Right cardiac atrium (tissue), 5 donors: Measurements from ENCODE around the gene GLRA2. TPM values are rescaled to one million over a fixed set of nuclear protein-coding genes. Genes with fewer than 3 reads are reported as not detected.
"Not testable (repeated sequence)": the region's sequence is repeated elsewhere in the genome, so short reads cannot be mapped to it uniquely, and the experiment has no call there.

Experiments
- ATAC-seq, 2 donors: fragments of 200-7000 bp; cut with Tn5 transposase; one replicate each; pipeline versions ENCODE4 v1.8.0 to v1.9.1; 2020; ENCODE audit warnings: moderate library complexity in 2 of 2, mild to moderate bottlenecking in 1 of 2
- DNase-seq, 3 donors: peaks; one replicate each; pipeline ENCODE4 v3.0.0-alpha.2; 2020
- H3K27ac ChIP-seq: one replicate; pipeline ENCODE4 v1.5.1; 2013; ENCODE audit warnings: mild to moderate bottlenecking, low read length, control low read depth, moderate library complexity
- H3K27me3 ChIP-seq: one replicate; pipeline ENCODE4 v1.6.1; 2013; ENCODE audit not compliant: control insufficient read depth, insufficient read depth
- H3K4me1 ChIP-seq: one replicate; pipeline ENCODE4 v1.6.1; 2013; ENCODE audit warnings: low read length; ENCODE audit not compliant: control insufficient read depth, insufficient read depth
- H3K4me3 ChIP-seq: one replicate; pipeline ENCODE4 v1.5.1; 2013; ENCODE audit warnings: low read length, control low read depth
- H3K9me3 ChIP-seq: one replicate; pipeline ENCODE4 v1.6.1; 2013; ENCODE audit warnings: low read length; ENCODE audit not compliant: control insufficient read depth
- WGBS: extraction: QIAGEN DNeasy Blood & Tissue Kit; methylation state at CpG from one replicate; pipeline ENCODE4 v1.1.7; 2013; 5-methylcytosine and 5-hydroxymethylcytosine counted together
- intact Hi-C, 4 donors: fragments of 100-400 bp; cut with DNase I; formaldehyde crosslinking; loops; one replicate each; pipeline versions ENCODE4 v1.11.0 to v1.14.0; 2022 to 2023
- polyA plus RNA-seq: library from polyadenylated mRNA; stranded (reverse); fragments of 200-250 nt; gene quantifications from one replicate; pipeline ENCODE4 v1.2.3, GENCODE V29; 2013
- total RNA-seq, 4 donors: library from RNA; stranded (reverse); fragmentation: NEBNext Ultra II Directional; extraction: Animal tissue kit (Norgen Biotek cat#: 25700); gene quantifications; one replicate each; pipeline ENCODE4 v1.2.1, GENCODE V29; 2021
- donor health status: healthy with polysubstance abuse.
- donor health status: DM: no; HTN: yes; CAD: no.
- donor health status: DM: no; HTN: no; CAD: no.
- donor health status: DM: no; HTN: yes; CAD: no; lungs with severe emphysema.
- donor health status: DM: yes; HTN: yes; CAD: no.

Gene GLRA2
- total and polyA plus RNA-seq, 5 donors, result not detected

DNA sequence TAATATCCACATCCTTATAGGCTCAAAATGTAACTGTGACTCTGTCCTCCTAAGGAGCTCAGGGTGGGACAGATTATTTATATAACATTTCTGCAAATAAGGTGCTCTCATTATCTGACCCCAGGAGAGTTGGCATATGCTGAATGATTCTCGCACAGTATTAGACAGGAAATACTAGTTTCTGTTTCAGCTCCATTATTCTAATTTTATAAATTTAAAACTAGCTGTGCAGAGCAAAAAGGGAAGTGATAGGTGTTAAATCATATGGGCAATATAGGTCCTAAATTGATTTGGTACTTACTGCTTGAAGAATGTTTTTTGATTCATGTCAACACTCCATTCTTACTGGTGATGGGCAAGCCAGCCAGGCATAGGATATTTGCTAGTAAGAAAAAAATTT, 141.5 kb downstream of the GLRA2 start:
- no peaks in the 10 kb centered on the region for H3K27me3 ChIP-seq
- no peak overlapping the region for H3K4me3 ChIP-seq
- DNase-seq (no peak), ATAC-seq (no peak)
- no peak overlapping the region for H3K27ac ChIP-seq
- no peaks in the 10 kb centered on the region for H3K9me3 ChIP-seq
- no peaks in the 10 kb centered on the region for H3K4me1 ChIP-seq
- 48% methylated on average over 1 of the region's 1 CpG for WGBS
- intact Hi-C loops, result no loop called here

DNA sequence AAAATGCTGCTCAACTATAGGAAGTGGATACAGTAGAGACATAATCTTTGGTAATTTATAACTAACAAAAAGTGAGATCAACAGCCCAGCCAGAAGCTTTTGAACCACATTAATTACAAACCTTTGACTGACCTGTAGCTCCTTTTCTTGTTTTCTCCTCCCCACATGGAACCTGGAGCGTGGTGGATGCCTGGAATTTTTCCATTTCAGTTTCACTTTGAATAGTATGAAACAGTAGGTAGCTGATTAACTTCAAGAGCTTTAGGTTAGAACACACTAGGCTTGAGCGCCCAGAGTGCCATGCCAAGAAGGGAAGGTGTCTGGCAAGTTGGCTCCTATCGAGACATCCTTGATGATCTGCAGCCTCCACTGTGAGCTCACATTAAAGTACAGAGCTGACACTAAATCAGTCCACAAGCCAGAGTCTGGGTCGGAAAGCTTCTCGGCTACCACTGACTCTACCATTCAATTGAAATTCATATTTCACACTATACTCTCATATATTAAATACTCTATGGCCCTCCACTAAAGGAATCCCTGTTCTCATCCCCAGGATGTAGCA, 143.4 kb downstream of the GLRA2 start:
- intact Hi-C loops, result no loop called here

DNA sequence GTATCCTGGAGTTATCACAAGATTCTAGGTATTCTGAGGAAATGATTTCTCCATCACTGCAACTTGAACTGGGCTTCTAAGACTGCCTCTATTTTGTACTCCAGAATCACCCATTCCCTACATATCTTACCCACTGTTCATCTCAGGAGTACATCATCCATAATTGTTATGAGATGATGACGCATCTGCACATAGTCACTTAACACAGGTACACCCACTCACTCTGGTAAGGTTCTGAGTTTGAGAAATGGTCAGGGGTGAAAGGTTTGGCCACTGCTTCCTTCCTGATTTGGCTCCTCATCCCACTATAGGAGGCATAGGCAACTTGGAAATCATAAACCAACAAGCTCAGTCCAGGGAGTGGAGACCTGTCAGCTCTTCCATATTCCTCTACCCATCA, 143.9 kb downstream of the GLRA2 start:
- no peak overlapping the region for H3K4me3 ChIP-seq
- H3K27me3 ChIP-seq, result no peaks in the 10 kb centered on the region
- H3K9me3 ChIP-seq, result no peaks in the 10 kb centered on the region
- DNase-seq (no peak), ATAC-seq (no peak)
- H3K4me1 ChIP-seq, result no peaks in the 10 kb centered on the region
- 91% methylated on average over 1 of the region's 1 CpG for WGBS
- intact Hi-C loops, result no loop called here
- H3K27ac ChIP-seq, result no peak overlapping the region

More for the DNA sequence above, 143.4 kb downstream of the GLRA2 start:
- no peak overlapping the region for H3K27ac ChIP-seq
- 90% methylated on average over 5 of the region's 5 CpGs for WGBS
- no peaks in the 10 kb centered on the region for H3K27me3 ChIP-seq
- no peaks in the 10 kb centered on the region for H3K9me3 ChIP-seq
- ATAC-seq (no peak), DNase-seq (no peak)
- H3K4me3 ChIP-seq, result no peak overlapping the region
- no peaks in the 10 kb centered on the region for H3K4me1 ChIP-seq

DNA sequence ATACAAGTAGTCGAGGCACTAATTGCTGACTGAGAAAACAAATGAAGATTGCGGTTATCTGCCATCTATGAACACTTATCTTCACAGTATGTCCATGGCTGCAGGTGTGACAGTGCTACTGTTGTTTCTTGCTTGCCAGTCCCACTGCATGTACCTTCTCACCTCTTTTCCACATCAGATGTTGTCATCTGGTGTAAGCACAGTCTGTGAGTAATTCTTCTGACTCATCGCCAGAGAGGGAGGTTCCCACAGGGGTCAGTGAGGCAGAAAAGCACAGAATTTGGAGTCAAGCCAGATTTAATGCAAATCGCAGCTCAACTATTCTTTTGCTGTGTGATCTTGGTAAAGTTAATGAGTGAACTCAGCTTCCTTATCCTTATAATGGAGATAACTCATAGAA, 144.4 kb downstream of the GLRA2 start:
- WGBS, result 43% methylated on average over 4 of the region's 4 CpGs
- Histone ChIP-seq H3K4me3 (no peak overlapping the region), H3K27ac (no peak overlapping the region), H3K9me3 (no peaks in the 10 kb centered on the region), H3K27me3 (no peaks in the 10 kb centered on the region), H3K4me1 (no peaks in the 10 kb centered on the region)
- intact Hi-C loops, result no loop called here
- DNase-seq (no peak), ATAC-seq (no peak)

DNA sequence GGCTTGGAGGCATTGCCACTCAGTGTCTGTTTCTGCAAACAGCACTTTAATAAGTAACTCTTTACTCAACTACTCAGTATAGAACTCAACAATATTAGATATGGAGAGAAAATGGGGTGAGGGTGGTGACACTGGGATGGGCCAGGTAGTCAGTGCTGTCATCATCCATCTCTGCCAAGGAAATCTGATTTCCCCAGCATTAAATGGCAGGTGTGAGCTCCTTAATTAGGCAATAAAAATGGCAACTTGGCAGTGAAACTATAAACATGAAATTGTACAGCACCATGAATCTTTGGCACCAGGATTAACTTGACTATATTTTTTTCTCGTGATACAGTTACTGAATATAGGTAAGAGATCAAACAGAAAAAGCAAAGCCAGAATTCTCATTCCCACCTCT, 146.2 kb downstream of the GLRA2 start:
- intact Hi-C loops, result no loop called here
- Histone ChIP-seq H3K27ac (no peak overlapping the region), H3K9me3 (no peaks in the 10 kb centered on the region), H3K27me3 (no peaks in the 10 kb centered on the region), H3K4me3 (no peak overlapping the region), H3K4me1 (no peaks in the 10 kb centered on the region)
- ATAC-seq, result no peak
- DNase-seq, result no peak
- WGBS, result 90% methylated on average over 1 of the region's 1 CpG

DNA sequence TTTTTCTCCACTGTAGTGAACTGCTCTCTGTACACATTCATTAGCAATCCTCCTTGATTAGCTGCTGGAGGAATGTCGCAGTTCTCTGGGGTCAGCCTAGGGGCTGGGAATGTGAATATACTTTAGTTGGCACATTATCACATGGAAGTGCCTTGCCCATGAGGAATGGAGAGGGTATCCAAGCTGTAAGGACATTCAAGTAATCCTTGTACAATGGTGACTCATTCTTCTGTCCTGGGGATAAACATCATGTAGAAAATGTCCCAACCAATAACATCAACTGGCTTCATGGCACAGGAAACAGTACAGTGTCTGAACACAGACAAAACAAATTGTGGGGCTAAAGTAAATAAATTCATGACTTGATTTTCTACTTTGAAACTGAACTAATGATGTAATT, 147.1 kb downstream of the GLRA2 start:
- ATAC-seq (no peak), DNase-seq (no peak)
- 66% methylated on average over 1 of the region's 1 CpG for WGBS
- H3K27me3 ChIP-seq, result no peaks in the 10 kb centered on the region
- H3K27ac ChIP-seq, result no peak overlapping the region
- H3K4me1 ChIP-seq, result no peaks in the 10 kb centered on the region
- intact Hi-C loops, result no loop called here
- H3K9me3 ChIP-seq, result no peaks in the 10 kb centered on the region
- no peak overlapping the region for H3K4me3 ChIP-seq

DNA sequence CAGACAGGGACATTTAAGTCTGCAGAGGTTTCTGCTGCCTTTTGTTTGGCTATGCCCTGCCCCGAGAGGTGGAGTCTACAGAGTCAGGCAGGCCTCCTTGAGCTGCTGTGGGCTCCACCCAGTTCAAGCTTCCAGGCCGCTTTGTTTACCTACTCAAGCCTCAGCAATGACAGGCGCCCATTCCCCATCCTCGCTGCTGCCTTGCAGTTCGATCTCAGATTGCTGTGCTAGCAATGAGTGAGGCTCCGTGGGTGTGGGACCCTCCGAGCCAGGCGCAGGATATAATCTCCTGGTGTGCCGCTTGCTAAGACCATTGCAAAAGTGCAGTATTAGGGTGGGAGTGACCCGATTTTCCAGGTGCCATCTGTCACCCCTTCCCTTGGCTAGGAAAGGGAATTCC, 159.0 kb downstream of the GLRA2 start:
- DNase-seq, result peak in 1 of 3 donors; percentile 28
- 98% methylated on average over 10 of the region's 10 CpGs for WGBS
- H3K27me3 ChIP-seq, H3K4me1 ChIP-seq, ATAC-seq, H3K9me3 ChIP-seq, intact Hi-C loops, H3K27ac ChIP-seq, H3K4me3 ChIP-seq: not testable (repeated sequence)

DNA sequence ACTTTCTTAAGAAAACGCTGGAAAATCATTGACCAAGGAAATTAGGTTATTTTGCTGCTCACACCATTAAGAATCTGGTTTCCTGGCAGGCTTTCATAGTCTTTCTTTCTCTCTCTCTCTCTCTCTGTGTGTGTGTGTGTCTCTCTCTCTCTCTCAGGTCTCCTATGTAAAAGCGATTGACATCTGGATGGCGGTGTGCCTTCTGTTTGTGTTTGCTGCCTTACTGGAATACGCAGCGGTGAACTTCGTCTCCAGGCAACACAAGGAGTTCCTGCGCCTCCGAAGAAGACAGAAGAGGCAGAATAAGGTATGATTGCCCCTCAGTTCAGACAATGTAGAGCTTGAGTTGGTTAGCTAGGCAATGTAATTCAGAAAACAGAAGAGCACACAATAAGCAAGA, 161.2 kb downstream of the GLRA2 start:
- H3K4me3 ChIP-seq, result no peak overlapping the region
- no peak for ATAC-seq
- no peak overlapping the region for H3K27ac ChIP-seq
- 93% methylated on average over 8 of the region's 8 CpGs for WGBS
- no peaks in the 10 kb centered on the region for H3K9me3 ChIP-seq
- intact Hi-C loops, result no loop called here
- DNase-seq, result no peak
- no peaks in the 10 kb centered on the region for H3K4me1 ChIP-seq
- no peaks in the 10 kb centered on the region for H3K27me3 ChIP-seq

DNA sequence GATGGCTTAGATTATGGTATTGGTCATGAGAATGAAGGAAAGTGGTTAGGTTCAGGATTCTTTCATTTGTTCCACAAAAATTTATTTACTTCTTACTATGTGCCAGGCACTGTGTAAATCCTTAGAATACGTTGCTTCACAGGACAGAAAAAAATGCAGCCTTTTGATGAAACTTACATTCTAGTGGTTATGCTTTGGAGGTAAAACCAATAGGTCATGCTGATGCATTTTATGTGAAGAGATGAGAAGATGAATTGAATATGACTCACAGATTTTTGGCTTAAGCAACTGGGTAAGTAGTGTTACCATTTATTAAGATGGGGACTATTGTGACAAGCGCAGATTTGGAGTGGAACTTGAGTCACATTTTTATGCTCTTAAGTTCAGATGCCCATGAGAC, 165.3 kb downstream of the GLRA2 start:
- intact Hi-C loops, result no loop called here
- Histone ChIP-seq H3K27me3 (no peaks in the 10 kb centered on the region), H3K4me1 (no peaks in the 10 kb centered on the region), H3K27ac (no peak overlapping the region), H3K4me3 (no peak overlapping the region), H3K9me3 (no peaks in the 10 kb centered on the region)
- no peak for DNase-seq
- no peak for ATAC-seq
- 88% methylated on average over 2 of the region's 2 CpGs for WGBS

DNA sequence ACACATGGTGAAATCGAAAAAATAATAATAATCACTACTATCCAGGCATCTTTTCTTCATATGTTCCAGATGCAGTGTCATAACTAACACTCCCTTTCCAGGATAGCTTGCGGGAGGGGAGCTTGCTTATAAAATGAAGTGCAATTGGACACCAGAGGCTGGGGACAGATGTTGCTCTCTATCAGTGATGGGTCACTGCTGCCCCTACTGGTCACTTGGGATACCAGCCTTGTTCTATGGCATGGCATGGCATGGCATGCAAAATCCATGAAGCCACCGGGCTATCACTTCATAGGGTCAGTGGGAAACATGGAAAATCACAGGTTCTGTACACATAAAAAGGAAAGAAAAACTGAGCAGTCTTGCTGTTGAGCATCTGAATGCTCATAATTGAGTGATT, 168.1 kb downstream of the GLRA2 start:
- intact Hi-C loops, result no loop called here
- DNase-seq, result peak in 2 of 3 donors; percentile 6 to 25
- Histone ChIP-seq H3K27me3 (no peaks in the 10 kb centered on the region), H3K9me3 (no peaks in the 10 kb centered on the region), H3K4me3 (no peak overlapping the region), H3K4me1 (no peaks in the 10 kb centered on the region), H3K27ac (no peak overlapping the region)
- WGBS, result 82% methylated on average over 3 of the region's 3 CpGs
- ATAC-seq, result no peak

DNA sequence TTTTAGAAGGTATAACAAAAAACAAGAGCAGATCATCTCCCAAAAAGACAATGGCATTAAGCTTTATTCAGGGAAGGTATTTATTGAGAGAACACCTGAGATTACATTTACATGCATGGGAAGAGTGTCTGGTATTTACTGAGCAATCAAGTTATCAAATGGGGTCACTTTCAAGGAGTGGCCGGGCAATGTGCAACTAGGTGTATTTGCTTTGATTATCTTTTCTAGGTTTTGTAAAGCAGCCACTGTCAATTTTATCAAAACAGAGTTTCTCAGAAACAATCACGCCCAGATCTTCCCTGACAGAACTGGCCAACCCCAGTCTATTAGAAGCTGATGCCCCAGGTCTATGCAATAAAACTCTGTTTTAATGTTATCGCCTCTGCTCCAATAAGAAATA, 169.5 kb downstream of the GLRA2 start:
- Histone ChIP-seq H3K4me3 (no peak overlapping the region), H3K9me3 (no peaks in the 10 kb centered on the region), H3K27ac (no peak overlapping the region), H3K27me3 (no peaks in the 10 kb centered on the region), H3K4me1 (no peaks in the 10 kb centered on the region)
- 93% methylated on average over 3 of the region's 3 CpGs for WGBS
- intact Hi-C loops, result no loop called here
- ATAC-seq (no peak), DNase-seq (no peak)

DNA sequence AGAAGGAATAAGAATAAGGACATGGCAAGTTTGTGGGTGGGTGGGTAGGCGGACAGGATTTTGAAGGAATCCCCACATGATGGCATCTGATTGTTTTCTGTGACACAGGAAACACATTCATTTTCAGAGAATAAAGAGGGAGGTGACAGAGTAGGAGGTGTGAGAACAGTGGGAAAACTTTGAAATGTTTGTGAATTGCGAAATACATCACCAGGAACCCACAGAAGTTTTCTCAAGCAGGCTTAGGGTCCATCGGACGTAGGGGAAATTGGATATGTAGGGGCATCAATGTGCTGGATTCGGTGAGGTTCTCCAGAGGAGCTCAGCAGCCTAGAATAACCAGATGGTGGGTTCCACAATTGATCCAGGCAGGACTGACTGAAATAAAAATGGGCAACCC, 171.6 kb downstream of the GLRA2 start:
- H3K4me3 ChIP-seq, result no peak overlapping the region
- ATAC-seq (no peak), DNase-seq (no peak)
- no peaks in the 10 kb centered on the region for H3K4me1 ChIP-seq
- WGBS, result 84% methylated on average over 5 of the region's 5 CpGs
- no peak overlapping the region for H3K27ac ChIP-seq
- H3K27me3 ChIP-seq, result no peaks in the 10 kb centered on the region
- H3K9me3 ChIP-seq, result no peaks in the 10 kb centered on the region
- intact Hi-C loops, result no loop called here
